ENCODE data around the gene KXD1.

GRCh38 chr19:18610556-18611326 lies 53.1 kb downstream of the KXD1 start:
- TF ChIP-seq SUZ12 (IDR thresholded peaks at IDR 0.05; ENCODE audit: extremely low read depth, insufficient read depth, insufficient read length) (peak; percentile 9), ZNF274 (IDR thresholded peaks at IDR 0.05; ENCODE audit: low read depth, low read length) (no peak), YY1 (IDR thresholded peaks at IDR 0.05; ENCODE audit: insufficient read depth, insufficient read length) (no peak)

Measured in NT2/D1 (cell line).